SK-N-SH treated with all-trans-retinoic acid at 6 μM for 48 hours (cell line): Measurements from ENCODE around the gene ART1.
"Not testable (repeated sequence)": the region's sequence is repeated elsewhere in the genome, so short reads cannot be mapped to it uniquely, and the experiment has no call there.

Source experiments
- ATAC-seq: fragments of 200-7000 bp; cut with Tn5 transposase; 3 replicates; pipeline ENCODE4 v1.9.1; 2020; ENCODE audit warnings: mild to moderate bottlenecking, moderate library complexity
- ARNTL ChIP-seq: fragments of 450-650 bp; formaldehyde crosslinking; IDR thresholded peaks from 2 replicates; pipeline ENCODE4 v1.5.0; 2020; ENCODE audit warnings: low read depth, mild to moderate bottlenecking, moderate library complexity, borderline replicate concordance
- BACH2 ChIP-seq: fragments of 250-450 bp; sonication (Bioruptor Pico); IDR thresholded peaks from 2 replicates; pipeline ENCODE4 v1.9.0; 2021; ENCODE audit warnings: mild to moderate bottlenecking, borderline replicate concordance
- CSDC2 ChIP-seq: fragments of 250-450 bp; sonication (Bioruptor Pico); IDR thresholded peaks from 2 replicates; pipeline ENCODE4 v1.5.0; 2020; ENCODE audit warnings: mild to moderate bottlenecking, moderate library complexity
- GLIS3 ChIP-seq: fragments of 250-450 bp; sonication (Bioruptor Pico); IDR thresholded peaks from 2 replicates; pipeline ENCODE4 v1.5.0; 2020; ENCODE audit warnings: mild to moderate bottlenecking, moderate library complexity
- ISL1 ChIP-seq: fragments of 250-450 bp; sonication (Bioruptor Pico); IDR thresholded peaks from 2 replicates; pipeline ENCODE4 v2.1.2; 2022; ENCODE audit warnings: mild to moderate bottlenecking, moderate library complexity
- OSR1 ChIP-seq: fragments of 250-450 bp; sonication (Bioruptor Pico); IDR thresholded peaks from 2 replicates; pipeline ENCODE4 v1.8.0; 2022; ENCODE audit warnings: moderate library complexity, mild to moderate bottlenecking, inconsistent platforms
- PPARA ChIP-seq: fragments of 250-450 bp; sonication (Bioruptor Pico); IDR thresholded peaks from 2 replicates; pipeline ENCODE4 v1.5.0; 2020; ENCODE audit warnings: mild to moderate bottlenecking, borderline replicate concordance
- SNAI2 ChIP-seq: fragments of 250-450 bp; sonication (Bioruptor Pico); IDR thresholded peaks from 2 replicates; pipeline ENCODE4 v1.5.0; 2020; ENCODE audit warnings: mild to moderate bottlenecking, moderate library complexity
- TOX ChIP-seq: fragments of 250-450 bp; sonication (Bioruptor Pico); IDR thresholded peaks from 2 replicates; pipeline ENCODE4 v1.8.0; 2021; ENCODE audit warnings: mild to moderate bottlenecking, moderate library complexity, borderline replicate concordance
- ZC3H10 ChIP-seq: fragments of 250-450 bp; sonication (Bioruptor Pico); IDR thresholded peaks from 2 replicates; pipeline ENCODE4 v1.5.1; 2021; ENCODE audit warnings: mild to moderate bottlenecking, moderate library complexity
- ZFP3 ChIP-seq: fragments of 250-450 bp; sonication (Bioruptor Pico); IDR thresholded peaks from 2 replicates; pipeline ENCODE4 v1.5.0; 2020; ENCODE audit warnings: mild to moderate bottlenecking, moderate library complexity
- ZFP30 ChIP-seq: fragments of 450-650 bp; formaldehyde crosslinking; IDR thresholded peaks from 2 replicates; pipeline ENCODE4 v1.5.0; 2022; ENCODE audit warnings: mild to moderate bottlenecking, moderate library complexity
- ZNF565 ChIP-seq: fragments of 450-650 bp; formaldehyde crosslinking; conservative IDR thresholded peaks from 2 replicates; pipeline ENCODE4 v1.5.0; 2020; ENCODE audit warnings: low read depth, mild to moderate bottlenecking, moderate library complexity
- ZNF70 ChIP-seq: fragments of 450-650 bp; formaldehyde crosslinking; IDR thresholded peaks from 2 replicates; pipeline ENCODE4 v1.5.0; 2020; ENCODE audit warnings: mild to moderate bottlenecking, moderate library complexity
- ZNF8 ChIP-seq: fragments of 450-650 bp; formaldehyde crosslinking; IDR thresholded peaks from 2 replicates; pipeline ENCODE4 v1.5.0; 2020; ENCODE audit warnings: mild to moderate bottlenecking, moderate library complexity
- TF ChIP-seq, protein P1 (sequence below): fragments of 250-450 bp; sonication (Bioruptor Pico); IDR thresholded peaks from 2 replicates; pipeline ENCODE4 v1.5.1; 2021; ENCODE audit warnings: mild to moderate bottlenecking, moderate library complexity
- TF ChIP-seq, protein P2 (sequence below): fragments of 250-450 bp; sonication (Bioruptor Pico); IDR thresholded peaks from 2 replicates; pipeline ENCODE4 v1.8.0; 2020; ENCODE audit warnings: mild to moderate bottlenecking, moderate library complexity, borderline replicate concordance
- TF ChIP-seq, protein P3 (sequence below): fragments of 250-450 bp; sonication (Bioruptor Pico); IDR thresholded peaks from 2 replicates; pipeline ENCODE4 v1.5.1; 2020; ENCODE audit warnings: low read depth, mild to moderate bottlenecking, moderate library complexity
- TF ChIP-seq, protein P4 (sequence below): fragments of 250-450 bp; sonication (Bioruptor Pico); IDR thresholded peaks from 2 replicates; pipeline ENCODE4 v1.5.0; 2020; ENCODE audit warnings: mild to moderate bottlenecking, moderate library complexity

ART1 gene, protein sequence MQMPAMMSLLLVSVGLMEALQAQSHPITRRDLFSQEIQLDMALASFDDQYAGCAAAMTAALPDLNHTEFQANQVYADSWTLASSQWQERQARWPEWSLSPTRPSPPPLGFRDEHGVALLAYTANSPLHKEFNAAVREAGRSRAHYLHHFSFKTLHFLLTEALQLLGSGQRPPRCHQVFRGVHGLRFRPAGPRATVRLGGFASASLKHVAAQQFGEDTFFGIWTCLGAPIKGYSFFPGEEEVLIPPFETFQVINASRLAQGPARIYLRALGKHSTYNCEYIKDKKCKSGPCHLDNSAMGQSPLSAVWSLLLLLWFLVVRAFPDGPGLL

DNA sequence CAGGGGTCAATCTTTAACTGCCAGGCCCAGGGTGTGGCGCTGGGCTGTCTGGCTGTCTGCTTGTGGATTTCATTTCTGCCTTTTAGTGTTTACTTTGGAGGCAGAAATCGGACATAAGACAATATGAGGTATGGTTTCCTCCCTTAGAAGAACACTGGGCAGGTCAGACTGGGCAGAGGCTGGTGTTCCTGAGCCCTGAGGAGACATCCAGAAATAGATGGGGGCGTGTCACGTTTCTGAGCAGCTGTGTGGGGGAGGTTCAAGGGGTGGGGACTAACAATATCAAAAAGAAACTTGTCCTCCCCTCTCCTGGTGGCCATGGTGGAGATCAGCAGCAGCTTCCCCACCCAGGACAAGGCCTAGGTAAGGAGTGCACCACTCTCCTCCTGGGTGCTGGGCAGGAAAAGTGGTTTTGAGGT lies at the start of gene ART1:
TSS of gene ART1 (plus strand) at position 312 of the 419 bp plus-strand sequence. CDS start 14,086 bp downstream, outside the sequence.
- no peak for ATAC-seq
- TF ChIP-seq CSDC2 (CRISPR knock-in tag) (no peak), ZFP3 (CRISPR knock-in tag) (no peak), ARNTL (no peak), PPARA (CRISPR knock-in tag) (no peak), ZNF70 (CRISPR knock-in tag) (no peak), GLIS3 (no peak)
- TF ChIP-seq, protein P1, sequence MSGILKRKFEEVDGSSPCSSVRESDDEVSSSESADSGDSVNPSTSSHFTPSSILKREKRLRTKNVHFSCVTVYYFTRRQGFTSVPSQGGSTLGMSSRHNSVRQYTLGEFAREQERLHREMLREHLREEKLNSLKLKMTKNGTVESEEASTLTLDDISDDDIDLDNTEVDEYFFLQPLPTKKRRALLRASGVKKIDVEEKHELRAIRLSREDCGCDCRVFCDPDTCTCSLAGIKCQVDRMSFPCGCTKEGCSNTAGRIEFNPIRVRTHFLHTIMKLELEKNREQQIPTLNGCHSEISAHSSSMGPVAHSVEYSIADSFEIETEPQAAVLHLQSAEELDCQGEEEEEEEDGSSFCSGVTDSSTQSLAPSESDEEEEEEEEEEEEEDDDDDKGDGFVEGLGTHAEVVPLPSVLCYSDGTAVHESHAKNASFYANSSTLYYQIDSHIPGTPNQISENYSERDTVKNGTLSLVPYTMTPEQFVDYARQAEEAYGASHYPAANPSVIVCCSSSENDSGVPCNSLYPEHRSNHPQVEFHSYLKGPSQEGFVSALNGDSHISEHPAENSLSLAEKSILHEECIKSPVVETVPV: no peak
- TF ChIP-seq, protein P2, sequence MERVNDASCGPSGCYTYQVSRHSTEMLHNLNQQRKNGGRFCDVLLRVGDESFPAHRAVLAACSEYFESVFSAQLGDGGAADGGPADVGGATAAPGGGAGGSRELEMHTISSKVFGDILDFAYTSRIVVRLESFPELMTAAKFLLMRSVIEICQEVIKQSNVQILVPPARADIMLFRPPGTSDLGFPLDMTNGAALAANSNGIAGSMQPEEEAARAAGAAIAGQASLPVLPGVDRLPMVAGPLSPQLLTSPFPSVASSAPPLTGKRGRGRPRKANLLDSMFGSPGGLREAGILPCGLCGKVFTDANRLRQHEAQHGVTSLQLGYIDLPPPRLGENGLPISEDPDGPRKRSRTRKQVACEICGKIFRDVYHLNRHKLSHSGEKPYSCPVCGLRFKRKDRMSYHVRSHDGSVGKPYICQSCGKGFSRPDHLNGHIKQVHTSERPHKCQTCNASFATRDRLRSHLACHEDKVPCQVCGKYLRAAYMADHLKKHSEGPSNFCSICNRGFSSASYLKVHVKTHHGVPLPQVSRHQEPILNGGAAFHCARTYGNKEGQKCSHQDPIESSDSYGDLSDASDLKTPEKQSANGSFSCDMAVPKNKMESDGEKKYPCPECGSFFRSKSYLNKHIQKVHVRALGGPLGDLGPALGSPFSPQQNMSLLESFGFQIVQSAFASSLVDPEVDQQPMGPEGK: no peak

DNA sequence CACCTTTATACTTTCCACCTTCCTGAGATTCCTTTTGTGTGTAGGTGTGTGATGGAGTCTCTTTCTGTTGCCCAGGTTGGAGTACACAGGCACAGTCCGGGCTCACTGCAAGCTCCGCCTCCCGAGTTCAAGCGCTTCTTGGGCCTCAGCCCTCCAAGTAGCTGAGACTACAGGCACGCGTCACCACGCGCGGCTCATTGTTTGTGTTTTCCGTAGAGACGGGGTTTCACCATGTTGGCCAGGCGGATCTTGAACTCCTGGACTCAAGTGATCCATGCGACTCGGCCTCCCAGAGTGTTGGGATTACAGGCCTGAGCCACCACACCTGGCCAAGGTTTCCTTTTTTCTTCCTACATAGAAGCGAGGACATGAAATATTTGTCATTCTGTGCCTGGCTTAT lies 47.2 kb upstream of the ART1 start:
- not testable (repeated sequence) for ATAC-seq

DNA sequence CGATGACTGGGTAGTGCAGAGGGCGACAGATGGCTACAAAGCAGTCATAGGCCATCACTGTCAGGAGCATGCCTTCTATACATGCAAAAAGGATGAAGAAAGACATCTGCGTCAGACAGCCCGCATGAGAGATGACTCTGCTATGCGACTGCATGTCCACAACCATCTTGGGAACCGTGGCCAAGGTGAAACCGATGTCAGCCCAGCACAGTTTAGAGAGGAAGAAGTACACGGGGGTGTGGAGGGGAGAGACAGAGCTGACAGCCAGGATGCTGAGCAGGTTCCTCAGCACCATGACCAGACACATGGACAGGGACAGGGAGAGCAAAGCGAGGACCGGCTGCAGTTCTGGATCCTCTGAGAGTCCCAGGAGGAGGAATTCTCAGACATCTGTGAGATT lies 44.7 kb upstream of the ART1 start:
- ATAC-seq: not testable (repeated sequence)

DNA sequence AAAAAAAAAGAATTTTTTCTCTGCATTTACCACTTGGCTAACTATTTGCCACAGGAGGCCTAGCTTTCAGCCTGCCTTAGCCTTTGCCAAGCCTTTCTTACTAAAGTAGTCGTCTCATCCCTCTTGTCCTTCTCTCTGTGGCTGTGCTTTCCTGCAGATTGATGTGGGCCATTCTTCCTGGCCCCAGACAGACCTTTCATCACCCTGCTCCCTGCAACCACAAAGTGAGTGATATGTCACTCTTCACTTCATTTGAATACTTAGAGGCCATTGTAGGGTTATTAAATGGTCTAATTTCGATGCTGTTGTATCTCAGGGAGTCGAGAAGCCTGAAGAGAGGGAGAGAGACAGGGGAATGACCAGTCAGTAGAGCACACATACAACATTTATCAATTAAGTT lies 40.8 kb upstream of the ART1 start:
- ATAC-seq: no peak
- no peak for TF ChIP-seq ZNF70 (CRISPR knock-in tag)
- TF ChIP-seq ZNF565 (CRISPR knock-in tag): no peak
- TF ChIP-seq, protein P3, sequence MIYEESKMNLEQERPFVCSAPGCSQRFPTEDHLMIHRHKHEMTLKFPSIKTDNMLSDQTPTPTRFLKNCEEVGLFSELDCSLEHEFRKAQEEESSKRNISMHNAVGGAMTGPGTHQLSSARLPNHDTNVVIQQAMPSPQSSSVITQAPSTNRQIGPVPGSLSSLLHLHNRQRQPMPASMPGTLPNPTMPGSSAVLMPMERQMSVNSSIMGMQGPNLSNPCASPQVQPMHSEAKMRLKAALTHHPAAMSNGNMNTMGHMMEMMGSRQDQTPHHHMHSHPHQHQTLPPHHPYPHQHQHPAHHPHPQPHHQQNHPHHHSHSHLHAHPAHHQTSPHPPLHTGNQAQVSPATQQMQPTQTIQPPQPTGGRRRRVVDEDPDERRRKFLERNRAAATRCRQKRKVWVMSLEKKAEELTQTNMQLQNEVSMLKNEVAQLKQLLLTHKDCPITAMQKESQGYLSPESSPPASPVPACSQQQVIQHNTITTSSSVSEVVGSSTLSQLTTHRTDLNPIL (CRISPR knock-in tag): no peak
- no peak for TF ChIP-seq CSDC2 (CRISPR knock-in tag)
- no peak for TF ChIP-seq OSR1 (CRISPR knock-in tag)
- TF ChIP-seq ARNTL: no peak
- no peak for TF ChIP-seq ISL1 (CRISPR knock-in tag)
- TF ChIP-seq SNAI2 (CRISPR knock-in tag): no peak
- TF ChIP-seq ZFP30 (CRISPR knock-in tag): no peak
- TF ChIP-seq, protein P2: no peak
- no peak for TF ChIP-seq ZFP3 (CRISPR knock-in tag)
- TF ChIP-seq ZNF8 (CRISPR knock-in tag): no peak
- TF ChIP-seq, protein P4, sequence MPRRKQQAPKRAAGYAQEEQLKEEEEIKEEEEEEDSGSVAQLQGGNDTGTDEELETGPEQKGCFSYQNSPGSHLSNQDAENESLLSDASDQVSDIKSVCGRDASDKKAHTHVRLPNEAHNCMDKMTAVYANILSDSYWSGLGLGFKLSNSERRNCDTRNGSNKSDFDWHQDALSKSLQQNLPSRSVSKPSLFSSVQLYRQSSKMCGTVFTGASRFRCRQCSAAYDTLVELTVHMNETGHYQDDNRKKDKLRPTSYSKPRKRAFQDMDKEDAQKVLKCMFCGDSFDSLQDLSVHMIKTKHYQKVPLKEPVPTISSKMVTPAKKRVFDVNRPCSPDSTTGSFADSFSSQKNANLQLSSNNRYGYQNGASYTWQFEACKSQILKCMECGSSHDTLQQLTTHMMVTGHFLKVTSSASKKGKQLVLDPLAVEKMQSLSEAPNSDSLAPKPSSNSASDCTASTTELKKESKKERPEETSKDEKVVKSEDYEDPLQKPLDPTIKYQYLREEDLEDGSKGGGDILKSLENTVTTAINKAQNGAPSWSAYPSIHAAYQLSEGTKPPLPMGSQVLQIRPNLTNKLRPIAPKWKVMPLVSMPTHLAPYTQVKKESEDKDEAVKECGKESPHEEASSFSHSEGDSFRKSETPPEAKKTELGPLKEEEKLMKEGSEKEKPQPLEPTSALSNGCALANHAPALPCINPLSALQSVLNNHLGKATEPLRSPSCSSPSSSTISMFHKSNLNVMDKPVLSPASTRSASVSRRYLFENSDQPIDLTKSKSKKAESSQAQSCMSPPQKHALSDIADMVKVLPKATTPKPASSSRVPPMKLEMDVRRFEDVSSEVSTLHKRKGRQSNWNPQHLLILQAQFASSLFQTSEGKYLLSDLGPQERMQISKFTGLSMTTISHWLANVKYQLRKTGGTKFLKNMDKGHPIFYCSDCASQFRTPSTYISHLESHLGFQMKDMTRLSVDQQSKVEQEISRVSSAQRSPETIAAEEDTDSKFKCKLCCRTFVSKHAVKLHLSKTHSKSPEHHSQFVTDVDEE (CRISPR knock-in tag): no peak
- TF ChIP-seq, all 23 proteins: peak for 0

DNA sequence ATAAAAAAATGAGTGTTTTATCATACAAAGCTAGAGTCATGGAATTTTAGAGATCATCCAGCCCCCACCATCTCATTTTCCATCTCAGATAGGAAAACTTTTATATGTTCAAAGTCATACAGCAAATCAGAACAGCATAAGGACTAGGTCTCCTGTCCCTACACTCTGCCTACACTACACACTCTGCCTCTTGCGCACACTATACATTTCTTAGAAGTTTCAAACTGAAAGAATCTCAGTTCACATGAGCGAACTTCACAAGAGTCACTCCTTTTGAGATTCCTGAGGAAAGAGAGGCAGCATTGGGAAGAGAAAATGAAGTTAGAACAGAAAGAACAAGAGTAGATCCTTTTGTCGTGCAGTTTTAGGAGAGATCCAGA lies 39.7 kb upstream of the ART1 start:
- no peak; the same call in 2 of the 3 replicates for ATAC-seq
- TF ChIP-seq BACH2 (CRISPR knock-in tag): no peak
- no peak for TF ChIP-seq ZC3H10 (CRISPR knock-in tag)
- TF ChIP-seq, protein P1: no peak
- no peak for TF ChIP-seq GLIS3
- no peak for TF ChIP-seq TOX (CRISPR knock-in tag)
- TF ChIP-seq, all 23 proteins: peak for 0
